ENCODE measurements around the gene PTER. TPM values are rescaled to one million over a fixed set of nuclear protein-coding genes. Genes with fewer than 3 reads are reported as not detected.

PTER gene
- total RNA-seq (2021; ENCODE audit: unreplicated experiment) (25.8 TPM), Bru-seq, nascent RNA (percentile 80 among the genes with signal in this experiment), BruChase-seq, experiment 1, labeled RNA remaining after a 6-hour chase (percentile 68 among the genes with signal in this experiment), BruChase-seq, experiment 2, labeled RNA remaining after a 2-hour chase (percentile 72 among the genes with signal in this experiment)
- 7.1 and 11.4 TPM in 2 replicates for polyA plus RNA-seq (2012)
- long read RNA-seq, transcript PTER-205 (5 exons, 1,203 nt) = major isoform, 15 of 40 reads
- long read RNA-seq, partial matches to known transcripts = 3 of 40 reads
- long read RNA-seq, other reads (novel, unspliced or antisense) = 16 of 40 reads

GRCh38 chr10:16436758-16437539 is at the start of gene PTER:
TSS of gene PTER (plus strand) at chr10:16437010. CDS start at chr10:16484385, 47,375 bp downstream.
- intact Hi-C loops (cut with micrococcal nuclease) = loop anchor here (2.0 kb wide), 1 partner anchor 380 kb away; the partner anchor contains the start of gene RSU1
- peaks cover 19 to 43% of the 10 kb centered on the region in 2 experiments for H3K4me1 ChIP-seq (ENCODE audit: control insufficient read depth in 1 of 2, insufficient read depth in 2 of 2, low read length in 2 of 2)
- H3K4me2 ChIP-seq (ENCODE audit: low read length) = peak within 1 kb of the TSS; percentile 87
- H3K9me2 ChIP-seq (ENCODE audit: insufficient read depth) = no peaks in the 10 kb centered on the region
- H3K27ac ChIP-seq (ENCODE audit: low read depth, low read length) = peak within 1 kb of the TSS; percentile 70
- TSS peak; percentile 66 for BruUV-seq (replicated peaks)
- no peaks in the 10 kb centered on the region for H3K9me3 ChIP-seq (ENCODE audit: control insufficient read depth in 1 of 2, insufficient read depth in 1 of 2, low read depth in 1 of 2, low read length in 2 of 2)
- H4K20me1 ChIP-seq (ENCODE audit: insufficient read depth) = no peaks in the 10 kb centered on the region
- peak; percentile 89 for DNase-seq (ENCODE audit: low read depth, low spot score)
- POLR2A ChIA-PET = interaction anchor here (0.7 to 1.3 kb wide), 3 partner anchors 9 to 29 kb away, joined by 3 to 4 read pairs (median 4); no protein-coding TSS in a partner anchor
- H3K9ac ChIP-seq (ENCODE audit: low read length) = peak within 1 kb of the TSS; percentile 75
- H3K36me3 ChIP-seq (ENCODE audit: control insufficient read depth in 1 of 2, insufficient read depth in 2 of 2, low read length in 2 of 2) = peaks cover 0 to 4% of the 10 kb centered on the region in 2 experiments; a peak in 2 of 4 replicates
- peak within 1 kb of the TSS; percentile 62 to 67 for H3K4me3 ChIP-seq (replicated peaks in 1 of 2; ENCODE audit: low read depth in 1 of 2, low read length in 2 of 2)
- no peaks in the 10 kb centered on the region for H3K27me3 ChIP-seq (ENCODE audit: insufficient read depth, low read length)
- CTCF ChIA-PET = no interaction called here
- H3K79me2 ChIP-seq (ENCODE audit: insufficient read depth, low read length) = peaks cover 49% of the 10 kb centered on the region
- RAD21 ChIA-PET (ENCODE audit: low non-redundant PET in 1 of 2, low total read pairs in 2 of 2, uncharacterized antibody in 2 of 2, unreplicated experiment in 2 of 2) = no interaction called here
- ATAC-seq = peak; percentile 96
- H2AFZ ChIP-seq (ENCODE audit: low read depth, low read length, poor library complexity, severe bottlenecking) = peak within 1 kb of the TSS; percentile 44
- TF ChIP-seq SRF (IDR thresholded peaks at IDR 0.05; ENCODE audit: low read depth) = peak; percentile 93
- TF ChIP-seq RAD21 (IDR thresholded peaks at IDR 0.05; ENCODE audit: low read depth) = no peak
- TF ChIP-seq ZFX (IDR thresholded peaks at IDR 0.05) = peak; percentile 88
- peak; percentile 88 for TF ChIP-seq MAX (IDR thresholded peaks at IDR 0.05)
- no peak for TF ChIP-seq ZNF274 (IDR thresholded peaks at IDR 0.05; ENCODE audit: low read depth, low read length)
- 0 out of 2 replicates have a peak, but pooled peaks have one; percentile 47 for TF ChIP-seq SIN3A (IDR thresholded peaks at IDR 0.05; ENCODE audit: low read depth)
- peak; percentile 40; the same call in 1 of the 2 replicates for TF ChIP-seq ELF1 (IDR thresholded peaks at IDR 0.05; ENCODE audit: borderline replicate concordance, low read depth)
- no peak for TF ChIP-seq SP1 (IDR thresholded peaks at IDR 0.05; ENCODE audit: low read depth)
- no peak for TF ChIP-seq EZH2 (IDR thresholded peaks at IDR 0.05)
- no peak for TF ChIP-seq YY1 (IDR thresholded peaks at IDR 0.05; ENCODE audit: extremely low read depth, insufficient replicate concordance, low read depth, low read length)
- peak; percentile 72 for TF ChIP-seq POLR2A (IDR thresholded peaks at IDR 0.05; ENCODE audit: borderline replicate concordance, extremely low read depth, insufficient read depth, insufficient read length)
- TF ChIP-seq JUND (IDR thresholded peaks at IDR 0.05) = no peak
- TF ChIP-seq ATF3 (IDR thresholded peaks at IDR 0.05) = no peak
- TF ChIP-seq EZH2phosphoT487 (IDR thresholded peaks at IDR 0.05; ENCODE audit: borderline replicate concordance) = no peak
- no peak for TF ChIP-seq FOSL1 (IDR thresholded peaks at IDR 0.05; ENCODE audit: low read depth)
- TF ChIP-seq CEBPB (IDR thresholded peaks at IDR 0.05; ENCODE audit: low read depth) = no peak
- TF ChIP-seq EGR1 (IDR thresholded peaks at IDR 0.05; ENCODE audit: low read depth) = no peak
- no peak for TF ChIP-seq CBX3 (IDR thresholded peaks at IDR 0.05; ENCODE audit: low read depth)
- TF ChIP-seq POLR2AphosphoS5 (IDR thresholded peaks at IDR 0.05; ENCODE audit: low read depth, low read length) = peak; percentile 97
- TF ChIP-seq TCF7L2 (IDR thresholded peaks at IDR 0.05; ENCODE audit: borderline replicate concordance, extremely low read depth, insufficient read depth, insufficient read length) = no peak
- TF ChIP-seq CTCF (IDR thresholded peaks at IDR 0.05 in 2 of 3, conservative IDR thresholded peaks at IDR 0.05 in 1 of 3; ENCODE audit: borderline replicate concordance in 1 of 3, insufficient read depth in 1 of 3, low read depth in 2 of 3, low read length in 2 of 3) = no peak

All from HCT116 (cell line).